NOMO-1 treated with DMSO at 0.1 percent for 48 hours (cell line): Measurements from ENCODE around the gene SLPI.
A peak's percentile ranks its signal among the peaks of the same experiment; 100 is the strongest.

Source experiments
- DNase-seq: peaks from one replicate; lab custom pipeline; 2025; ENCODE audit not compliant: unreplicated experiment; lab: John Stamatoyannopoulos, UW

Gene SLPI

GRCh38 chr20:45254383-45255262, at the start of gene SLPI:
SLPI (minus strand) TSS chr20:45254564; CDS start chr20:45254543, 21 bp downstream.
- peak; percentile 90 for DNase-seq

- no peak for DNase-seq
These were observed 49.5 kb upstream of the SLPI start for GRCh38 chr20:45303586-45304463.

GRCh38 chr20:45301824-45302271, 47.5 kb upstream of the SLPI start:
- DNase-seq: no peak

GRCh38 chr20:45300961-45301360, 46.6 kb upstream of the SLPI start:
- no peak for DNase-seq

- DNase-seq: no peak
These were observed 45.4 kb upstream of the SLPI start for GRCh38 chr20:45299786-45300185.

- DNase-seq: no peak
These were observed 43.6 kb upstream of the SLPI start for GRCh38 chr20:45297786-45298497.

GRCh38 chr20:45294659-45295058, 40.3 kb upstream of the SLPI start:
- no peak for DNase-seq

GRCh38 chr20:45294003-45294368, 39.6 kb upstream of the SLPI start:
- no peak for DNase-seq

GRCh38 chr20:45293041-45294002, 39.0 kb upstream of the SLPI start:
- DNase-seq: peak; percentile 87

GRCh38 chr20:45292343-45292742, 38.0 kb upstream of the SLPI start:
- DNase-seq: no peak

- DNase-seq: no peak
These were observed 37.2 kb upstream of the SLPI start for GRCh38 chr20:45291526-45291925.

- DNase-seq: peak; percentile 81
These were observed 36.5 kb upstream of the SLPI start for GRCh38 chr20:45290677-45291355.

GRCh38 chr20:45289942-45290676, 35.7 kb upstream of the SLPI start:
- DNase-seq: no peak

GRCh38 chr20:45288860-45289259, 34.5 kb upstream of the SLPI start:
- no peak for DNase-seq

GRCh38 chr20:45288376-45288775, 34.0 kb upstream of the SLPI start:
- DNase-seq: no peak

GRCh38 chr20:45283551-45284057, 29.2 kb upstream of the SLPI start:
- no peak for DNase-seq

- no peak for DNase-seq
These were observed 28.6 kb upstream of the SLPI start for GRCh38 chr20:45282700-45283550.

- DNase-seq: no peak
These were observed 25.6 kb upstream of the SLPI start for GRCh38 chr20:45279992-45280391.
